NCI-H2081 (cell line): ENCODE measurements around the gene GLRA3.
"Not testable (repeated sequence)": the region's sequence is repeated elsewhere in the genome, so short reads cannot be mapped to it uniquely, and the experiment has no call there.

ENCODE experiments used
- DNase-seq, 2 experiments: peaks; one replicate each; lab custom pipeline; 2025; lab: John Stamatoyannopoulos, UW

Gene GLRA3

GRCh38 chr4:174713821-174714220 lies 115.2 kb downstream of the GLRA3 start:
- DNase-seq: no peak

- DNase-seq: no peak
These were observed 115.9 kb downstream of the GLRA3 start for GRCh38 chr4:174713181-174713580.

- no peak for DNase-seq
These were observed 119.5 kb downstream of the GLRA3 start for GRCh38 chr4:174709526-174709925.

- DNase-seq: no peak
These were observed 120.7 kb downstream of the GLRA3 start for GRCh38 chr4:174708381-174708780.

- no peak for DNase-seq
These were observed 121.1 kb downstream of the GLRA3 start for GRCh38 chr4:174707902-174708301.

GRCh38 chr4:174707051-174707676 lies 121.9 kb downstream of the GLRA3 start:
- no peak for DNase-seq

GRCh38 chr4:174702979-174703478 lies 126.0 kb downstream of the GLRA3 start:
- no peak for DNase-seq

GRCh38 chr4:174699654-174700053 lies 129.4 kb downstream of the GLRA3 start:
- no peak for DNase-seq

- DNase-seq: no peak
These were observed 131.2 kb downstream of the GLRA3 start for GRCh38 chr4:174697896-174698295.

- DNase-seq: no peak
These were observed 131.8 kb downstream of the GLRA3 start for GRCh38 chr4:174697202-174697601.

GRCh38 chr4:174696657-174697056 lies 132.4 kb downstream of the GLRA3 start:
- DNase-seq: no peak

GRCh38 chr4:174691876-174692275 lies 137.2 kb downstream of the GLRA3 start:
- not testable (repeated sequence) for DNase-seq

GRCh38 chr4:174690665-174691064 lies 138.4 kb downstream of the GLRA3 start:
- no peak for DNase-seq

- no peak for DNase-seq
These were observed 139.4 kb downstream of the GLRA3 start for GRCh38 chr4:174689618-174690017.

GRCh38 chr4:174686826-174687225 lies 142.2 kb downstream of the GLRA3 start:
- DNase-seq: no peak

GRCh38 chr4:174681723-174682300 lies 147.2 kb downstream of the GLRA3 start:
- DNase-seq: no peak

GRCh38 chr4:174674305-174674840 lies 154.7 kb downstream of the GLRA3 start:
- DNase-seq: no peak

- no peak for DNase-seq
These were observed 155.2 kb downstream of the GLRA3 start for GRCh38 chr4:174673865-174674264.

- DNase-seq: no peak
These were observed 156.8 kb downstream of the GLRA3 start for GRCh38 chr4:174672276-174672675.

- no peak for DNase-seq
These were observed 159.8 kb downstream of the GLRA3 start for GRCh38 chr4:174669270-174669669.

- no peak for DNase-seq
These were observed 163.2 kb downstream of the GLRA3 start for GRCh38 chr4:174665799-174666198.

GRCh38 chr4:174663216-174663615 lies 165.8 kb downstream of the GLRA3 start:
- no peak for DNase-seq

GRCh38 chr4:174658246-174658645 lies 170.8 kb downstream of the GLRA3 start:
- DNase-seq: no peak

- DNase-seq: no peak
These were observed 171.6 kb downstream of the GLRA3 start for GRCh38 chr4:174657472-174657871.
